SU-DHL-6 (cell line): ENCODE measurements around the gene ANO2.

ENCODE experiments used
- EZH2phosphoT487 ChIP-seq: fragments of 200-600 bp; sonication (generic), shearing (Covaris generic); conservative IDR thresholded peaks from 2 replicates; pipeline ENCODE4 v1.6.1; 2018; ENCODE audit warnings: mild to moderate bottlenecking, antibody characterized with exemption, low read length, moderate library complexity, mixed read lengths
- TF ChIP-seq, protein P1 (sequence below): fragments of 200-600 bp; sonication (generic); IDR thresholded peaks from one replicate; pipeline ENCODE4 v1.5.1; 2017; ENCODE audit warnings: antibody characterized with exemption, mild to moderate bottlenecking, low read length, moderate library complexity; ENCODE audit not compliant: insufficient read depth, poor library complexity, severe bottlenecking

DNA sequence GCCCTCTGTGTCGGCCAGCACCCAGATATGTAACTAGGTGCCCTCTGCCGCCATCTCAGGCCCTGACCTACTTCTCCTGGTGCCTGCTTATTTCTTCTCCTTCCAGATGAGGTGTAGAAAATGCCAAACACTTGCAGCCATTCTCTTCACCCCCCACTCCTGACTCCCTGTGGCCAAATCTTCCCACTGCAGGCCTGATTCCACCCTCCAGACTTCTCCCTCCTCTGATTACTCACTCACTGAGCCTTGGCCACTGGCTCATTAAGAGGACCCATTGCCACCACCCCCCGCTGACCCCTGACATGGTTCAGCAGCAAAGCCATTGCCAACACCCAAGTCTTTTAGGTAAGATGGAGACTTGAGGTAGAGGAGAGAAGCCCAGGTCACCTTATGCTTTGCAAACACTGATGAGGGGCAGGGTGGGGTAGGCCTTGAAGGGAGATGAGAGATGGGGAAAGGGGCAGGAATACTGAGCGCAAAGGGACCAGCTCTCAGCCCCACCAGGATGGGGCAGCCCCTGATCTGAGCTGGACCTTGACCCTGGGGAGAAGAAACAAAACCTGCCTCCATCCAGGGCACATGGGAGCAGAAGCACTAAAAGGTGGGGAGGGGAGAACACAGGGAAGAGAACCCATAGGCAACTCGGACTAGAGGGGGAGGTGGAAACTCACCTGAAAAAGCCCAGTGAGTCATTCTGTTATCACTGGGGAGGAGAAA is 25.1 kb upstream of the ANO2 start:
- TF ChIP-seq EZH2phosphoT487, result no peak
- TF ChIP-seq, protein P1, sequence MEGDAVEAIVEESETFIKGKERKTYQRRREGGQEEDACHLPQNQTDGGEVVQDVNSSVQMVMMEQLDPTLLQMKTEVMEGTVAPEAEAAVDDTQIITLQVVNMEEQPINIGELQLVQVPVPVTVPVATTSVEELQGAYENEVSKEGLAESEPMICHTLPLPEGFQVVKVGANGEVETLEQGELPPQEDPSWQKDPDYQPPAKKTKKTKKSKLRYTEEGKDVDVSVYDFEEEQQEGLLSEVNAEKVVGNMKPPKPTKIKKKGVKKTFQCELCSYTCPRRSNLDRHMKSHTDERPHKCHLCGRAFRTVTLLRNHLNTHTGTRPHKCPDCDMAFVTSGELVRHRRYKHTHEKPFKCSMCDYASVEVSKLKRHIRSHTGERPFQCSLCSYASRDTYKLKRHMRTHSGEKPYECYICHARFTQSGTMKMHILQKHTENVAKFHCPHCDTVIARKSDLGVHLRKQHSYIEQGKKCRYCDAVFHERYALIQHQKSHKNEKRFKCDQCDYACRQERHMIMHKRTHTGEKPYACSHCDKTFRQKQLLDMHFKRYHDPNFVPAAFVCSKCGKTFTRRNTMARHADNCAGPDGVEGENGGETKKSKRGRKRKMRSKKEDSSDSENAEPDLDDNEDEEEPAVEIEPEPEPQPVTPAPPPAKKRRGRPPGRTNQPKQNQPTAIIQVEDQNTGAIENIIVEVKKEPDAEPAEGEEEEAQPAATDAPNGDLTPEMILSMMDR, result no peak
